ENCODE data around the gene TOMM22.

DNA sequence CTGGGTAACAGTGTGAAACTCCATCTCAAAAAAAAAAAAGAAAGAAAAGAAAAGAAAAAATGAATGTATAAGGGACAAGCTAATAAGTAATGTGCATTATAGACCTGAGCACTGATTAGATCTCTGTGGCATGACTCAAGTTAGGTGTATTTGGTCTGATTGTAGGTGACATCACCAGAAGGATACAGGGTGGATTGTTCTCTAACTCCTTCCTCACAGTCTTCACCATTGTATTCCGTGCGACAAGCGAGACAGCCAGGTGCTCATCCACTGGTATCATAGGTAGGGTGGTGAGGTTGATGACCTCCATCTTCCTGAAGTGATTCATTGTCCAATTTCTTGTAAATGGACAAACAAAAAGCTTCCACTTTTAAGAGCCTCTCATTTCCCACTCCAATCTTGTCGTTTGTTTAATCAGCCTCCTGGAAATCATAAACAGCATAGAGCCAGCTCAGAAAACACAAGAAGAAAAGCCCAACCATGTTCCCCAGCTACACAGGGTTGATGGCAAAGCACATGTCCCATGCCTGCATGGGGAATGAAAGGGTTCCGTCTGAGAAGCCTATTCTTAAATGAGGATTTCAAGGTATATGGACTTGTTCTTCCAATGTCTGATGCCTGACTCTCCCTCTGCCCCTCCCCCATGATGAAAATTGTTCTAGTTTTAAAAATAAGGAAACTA lies 31.8 kb upstream of the TOMM22 start:
- TF ChIP-seq, protein P1, sequence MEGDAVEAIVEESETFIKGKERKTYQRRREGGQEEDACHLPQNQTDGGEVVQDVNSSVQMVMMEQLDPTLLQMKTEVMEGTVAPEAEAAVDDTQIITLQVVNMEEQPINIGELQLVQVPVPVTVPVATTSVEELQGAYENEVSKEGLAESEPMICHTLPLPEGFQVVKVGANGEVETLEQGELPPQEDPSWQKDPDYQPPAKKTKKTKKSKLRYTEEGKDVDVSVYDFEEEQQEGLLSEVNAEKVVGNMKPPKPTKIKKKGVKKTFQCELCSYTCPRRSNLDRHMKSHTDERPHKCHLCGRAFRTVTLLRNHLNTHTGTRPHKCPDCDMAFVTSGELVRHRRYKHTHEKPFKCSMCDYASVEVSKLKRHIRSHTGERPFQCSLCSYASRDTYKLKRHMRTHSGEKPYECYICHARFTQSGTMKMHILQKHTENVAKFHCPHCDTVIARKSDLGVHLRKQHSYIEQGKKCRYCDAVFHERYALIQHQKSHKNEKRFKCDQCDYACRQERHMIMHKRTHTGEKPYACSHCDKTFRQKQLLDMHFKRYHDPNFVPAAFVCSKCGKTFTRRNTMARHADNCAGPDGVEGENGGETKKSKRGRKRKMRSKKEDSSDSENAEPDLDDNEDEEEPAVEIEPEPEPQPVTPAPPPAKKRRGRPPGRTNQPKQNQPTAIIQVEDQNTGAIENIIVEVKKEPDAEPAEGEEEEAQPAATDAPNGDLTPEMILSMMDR (IDR thresholded peaks at IDR 0.05): no peak
- TF ChIP-seq POLR2AphosphoS5 (IDR thresholded peaks at IDR 0.05): no peak
- TF ChIP-seq EP300 (IDR thresholded peaks at IDR 0.05): no peak
- TF ChIP-seq POLR2A (IDR thresholded peaks at IDR 0.05; ENCODE audit: low read depth): no peak

Measured in esophagus muscularis mucosa (tissue), 4 donors.